HFFc6 (cell line): ENCODE measurements around the gene FBXO21. TPM values are rescaled to one million over a fixed set of nuclear protein-coding genes. Genes with fewer than 3 reads are reported as not detected.
"Not testable (repeated sequence)": the region's sequence is repeated elsewhere in the genome, so short reads cannot be mapped to it uniquely, and the experiment has no call there.

Experiments used
- DNase-seq: peaks from one replicate; pipeline ENCODE4 v3.0.0-alpha.2; 2018
- H3K27ac Mint-ChIP-seq: 2 replicates; pipeline ENCODE4 v1.8.0; 2020; ENCODE audit warnings: mild to moderate bottlenecking, mixed read lengths
- H3K27me3 Mint-ChIP-seq: 2 replicates; pipeline ENCODE4 v1.8.0; 2021; ENCODE audit warnings: mild to moderate bottlenecking, moderate library complexity, mixed read lengths; ENCODE audit not compliant: insufficient read depth
- H3K36me3 Mint-ChIP-seq: 2 replicates; pipeline ENCODE4 v1.8.0; 2021; ENCODE audit warnings: low read depth, mixed read lengths
- H3K4me1 Mint-ChIP-seq: 2 replicates; pipeline ENCODE4 v1.8.0; 2020; ENCODE audit warnings: low read depth, mixed read lengths
- H3K4me3 Mint-ChIP-seq: 2 replicates; pipeline ENCODE4 v1.8.0; 2020; ENCODE audit warnings: mild to moderate bottlenecking, moderate library complexity, mixed read lengths
- H3K9me3 Mint-ChIP-seq: 2 replicates; pipeline ENCODE4 v1.8.0; 2020; ENCODE audit warnings: mild to moderate bottlenecking, mixed read lengths
- CTCF ChIP-seq: fragments of 200-600 bp; sonication (generic); IDR thresholded peaks from 2 replicates; pipeline ENCODE4 v1.5.0; 2021; ENCODE audit warnings: antibody characterized with exemption, mild to moderate bottlenecking
- total RNA-seq, 6 experiments: library from RNA; stranded (reverse); fragmentation: NEBNext Ultra II Directional; extraction: Animal tissue kit (Norgen Biotek cat#: 25700); gene quantifications; 2 replicates in 1 of 6; 3 replicates in 5 of 6; pipeline ENCODE4 v1.2.3, GENCODE V29; 2021

FBXO21 gene
- total RNA-seq, 6 experiments from 2014 or later: 26.2 to 35.3 (median 32.3) TPM

GRCh38 chr12:117096501-117097042 lies 93.7 kb downstream of the FBXO21 start:
- Mint-ChIP-seq H3K4me3 (no peak overlapping the region), H3K4me1 (no peaks in the 10 kb centered on the region), H3K27ac (no peak overlapping the region), H3K9me3 (no peaks in the 10 kb centered on the region), H3K36me3 (no peaks in the 10 kb centered on the region), H3K27me3 (peaks cover 71% of the 10 kb centered on the region)
- no peak for DNase-seq
- no peak for TF ChIP-seq CTCF

DNA sequence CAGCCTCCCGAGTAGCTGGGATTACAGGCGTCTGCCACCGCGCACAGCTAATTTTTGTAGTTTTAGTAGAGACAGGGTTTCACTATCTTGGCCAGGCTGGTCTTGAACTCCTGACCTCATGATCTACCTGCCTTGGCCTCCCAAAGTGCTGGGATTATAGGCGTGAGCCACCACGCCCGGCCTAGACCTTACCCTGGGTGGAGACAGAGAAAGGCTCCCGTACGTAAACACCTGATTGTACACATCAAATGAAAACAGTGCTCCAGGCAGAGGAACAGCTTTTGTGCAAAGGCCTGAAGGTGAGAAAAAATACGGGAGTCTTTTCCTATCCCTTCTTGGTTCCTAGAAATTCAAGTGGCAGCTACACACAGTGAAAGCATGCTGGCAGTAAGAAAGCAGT lies 95.1 kb downstream of the FBXO21 start:
- H3K36me3 Mint-ChIP-seq, H3K27ac Mint-ChIP-seq, H3K9me3 Mint-ChIP-seq, H3K4me3 Mint-ChIP-seq, H3K4me1 Mint-ChIP-seq, DNase-seq: not testable (repeated sequence)
- H3K27me3 Mint-ChIP-seq: peaks cover 63% of the 10 kb centered on the region

GRCh38 chr12:117093918-117094630 lies 96.2 kb downstream of the FBXO21 start:
- Mint-ChIP-seq H3K9me3 (peaks cover 9% of the 10 kb centered on the region), H3K27me3 (peaks cover 57% of the 10 kb centered on the region), H3K4me1 (no peaks in the 10 kb centered on the region), H3K36me3 (peaks cover 9% of the 10 kb centered on the region), H3K4me3 (no peak overlapping the region), H3K27ac (no peak overlapping the region)
- no peak for DNase-seq
- no peak for TF ChIP-seq CTCF

DNA sequence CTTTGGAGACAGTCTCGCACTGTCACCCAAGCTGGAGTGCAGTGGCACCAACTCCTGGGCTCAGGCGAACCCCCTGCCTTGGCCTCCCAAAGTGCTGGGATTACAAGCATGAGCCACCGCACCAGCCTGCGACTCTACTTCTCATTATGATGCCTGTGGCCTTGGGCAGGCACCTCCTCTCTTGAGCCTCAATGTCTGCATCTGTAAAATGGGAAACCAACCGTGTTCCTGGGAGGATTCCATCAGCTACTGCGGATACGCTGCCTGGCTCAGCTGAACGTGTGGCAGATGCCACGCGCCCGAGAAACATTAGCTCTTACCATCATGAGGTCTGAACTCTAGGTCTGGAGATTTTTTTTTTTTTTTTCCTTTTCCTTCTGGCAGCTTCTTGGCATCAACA lies 96.8 kb downstream of the FBXO21 start:
- TF ChIP-seq CTCF: no peak
- Mint-ChIP-seq H3K27me3 (peaks cover 57% of the 10 kb centered on the region), H3K4me3 (no peak overlapping the region), H3K27ac (no peak overlapping the region), H3K4me1 (no peaks in the 10 kb centered on the region), H3K9me3 (peaks cover 13% of the 10 kb centered on the region), H3K36me3 (peaks cover 10% of the 10 kb centered on the region)
- DNase-seq: no peak

GRCh38 chr12:117092886-117093285 lies 97.4 kb downstream of the FBXO21 start:
- Mint-ChIP-seq H3K27me3 (peaks cover 56% of the 10 kb centered on the region), H3K4me1 (no peaks in the 10 kb centered on the region), H3K4me3 (no peak overlapping the region), H3K9me3 (peaks cover 13% of the 10 kb centered on the region), H3K36me3 (peaks cover 10% of the 10 kb centered on the region), H3K27ac (no peak overlapping the region)
- DNase-seq: no peak
- no peak for TF ChIP-seq CTCF

DNA sequence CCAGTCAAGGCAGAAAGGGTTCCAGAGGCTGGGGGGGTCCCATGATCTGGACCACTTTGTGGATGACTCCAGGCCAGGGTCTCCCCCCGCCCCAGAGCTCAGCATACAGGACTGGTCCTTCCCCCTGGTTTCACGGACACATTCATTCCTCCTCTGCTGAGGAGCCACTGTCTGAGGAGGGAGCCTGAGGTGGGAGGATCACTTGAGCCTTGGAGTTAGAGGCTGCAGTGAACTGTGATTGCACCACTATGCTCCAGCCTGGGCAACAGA lies 97.8 kb downstream of the FBXO21 start:
- Mint-ChIP-seq H3K27me3 (peaks cover 52% of the 10 kb centered on the region), H3K9me3 (peaks cover 13% of the 10 kb centered on the region), H3K27ac (no peak overlapping the region), H3K4me1 (no peaks in the 10 kb centered on the region), H3K36me3 (peaks cover 10% of the 10 kb centered on the region), H3K4me3 (no peak overlapping the region)
- DNase-seq: no peak
- TF ChIP-seq CTCF: no peak

Other genes starting within 250 kb of the FBXO21 start
- gene TESC, start 91.1 kb downstream of the FBXO21 start, total RNA-seq: not detected
- gene NOS1, start 171.2 kb upstream of the FBXO21 start, total RNA-seq: not detected